Measurements from ENCODE around the gene ITGB3.
A peak's percentile ranks its signal among the peaks of the same experiment; 100 is the strongest.

The ITGB3 gene

DNA sequence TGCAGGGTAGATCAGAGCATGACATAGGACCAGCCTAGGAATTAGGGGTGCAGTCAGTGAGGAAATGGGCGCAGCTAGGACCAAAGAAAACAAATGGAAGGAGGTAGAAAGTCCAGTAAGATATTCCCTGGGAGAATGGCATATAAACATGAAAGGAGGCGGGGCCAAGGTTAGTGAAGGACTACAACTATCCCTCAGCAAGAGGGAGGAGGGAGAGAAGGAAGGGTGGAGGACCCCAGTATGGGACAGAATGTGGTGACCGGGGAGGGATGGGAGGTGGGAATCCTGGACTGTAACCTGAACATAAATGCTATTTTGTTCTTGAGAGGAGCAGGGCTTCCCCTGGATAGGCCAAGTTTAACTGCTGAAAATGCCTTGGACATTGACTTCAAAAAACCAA, 22.8 kb downstream of the ITGB3 start:
- no peak for DNase-seq (ENCODE audit: low spot score)

DNA sequence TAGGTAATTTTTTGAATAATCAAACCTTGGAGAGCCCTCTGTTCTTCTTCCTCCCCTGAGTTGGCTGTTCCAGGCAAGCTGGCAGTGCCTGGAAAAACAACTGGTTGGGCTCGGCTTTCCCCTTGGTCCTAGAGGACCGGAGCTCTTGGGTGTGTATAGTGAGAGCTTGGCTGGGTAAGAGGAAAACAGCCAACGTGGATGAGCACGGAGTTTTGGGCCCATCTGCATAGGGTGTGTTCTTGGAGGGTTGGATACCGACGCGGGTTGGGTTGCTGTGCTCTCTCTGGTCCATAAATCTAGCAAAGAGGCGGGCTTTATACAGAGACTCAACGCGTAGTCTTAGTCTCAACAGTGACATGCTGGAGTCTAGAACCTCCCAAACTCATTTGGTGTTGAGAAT, 23.2 kb downstream of the ITGB3 start:
- DNase-seq (ENCODE audit: low spot score), result peak; percentile 69

DNA sequence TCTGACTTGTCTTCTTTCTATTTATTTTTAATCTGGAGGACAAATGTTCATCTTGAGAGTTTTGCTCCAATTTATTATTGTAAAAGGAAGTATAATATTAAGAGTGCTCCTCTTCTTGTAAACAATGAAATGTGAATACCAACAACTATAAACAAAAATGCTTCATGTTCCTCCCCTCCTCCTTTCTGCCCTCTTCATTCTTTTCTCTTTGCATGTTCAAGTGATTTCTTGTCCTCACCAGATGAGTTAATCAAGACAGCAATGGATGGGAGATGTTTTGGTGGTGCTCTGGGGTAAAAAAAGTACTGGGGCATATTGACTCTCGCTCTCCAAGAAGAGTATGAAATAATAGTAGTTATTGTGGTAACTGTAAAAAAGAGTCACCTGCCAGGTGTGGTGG, 24.3 kb downstream of the ITGB3 start:
- DNase-seq (ENCODE audit: low spot score), result no peak

DNA sequence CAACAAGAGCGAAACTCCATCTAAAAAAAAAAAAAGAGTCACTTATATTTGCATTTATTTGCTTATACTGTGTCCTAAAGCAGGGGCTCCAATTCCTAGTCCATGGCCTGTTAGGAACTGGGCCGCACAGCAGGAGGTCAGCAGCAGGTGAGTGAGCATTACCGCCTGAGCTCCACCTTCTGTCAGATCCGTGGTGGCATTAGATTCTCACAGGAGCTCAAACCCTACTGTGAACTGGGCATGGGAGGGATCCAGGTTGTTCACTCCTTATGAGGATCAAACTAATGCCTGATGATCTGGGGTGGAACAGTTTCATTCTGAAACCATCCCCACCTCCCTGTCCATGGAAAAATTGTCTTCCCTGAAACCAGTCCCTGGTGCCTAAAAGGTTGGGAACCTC, 24.9 kb downstream of the ITGB3 start:
- DNase-seq (ENCODE audit: low spot score), result peak; percentile 64

DNA sequence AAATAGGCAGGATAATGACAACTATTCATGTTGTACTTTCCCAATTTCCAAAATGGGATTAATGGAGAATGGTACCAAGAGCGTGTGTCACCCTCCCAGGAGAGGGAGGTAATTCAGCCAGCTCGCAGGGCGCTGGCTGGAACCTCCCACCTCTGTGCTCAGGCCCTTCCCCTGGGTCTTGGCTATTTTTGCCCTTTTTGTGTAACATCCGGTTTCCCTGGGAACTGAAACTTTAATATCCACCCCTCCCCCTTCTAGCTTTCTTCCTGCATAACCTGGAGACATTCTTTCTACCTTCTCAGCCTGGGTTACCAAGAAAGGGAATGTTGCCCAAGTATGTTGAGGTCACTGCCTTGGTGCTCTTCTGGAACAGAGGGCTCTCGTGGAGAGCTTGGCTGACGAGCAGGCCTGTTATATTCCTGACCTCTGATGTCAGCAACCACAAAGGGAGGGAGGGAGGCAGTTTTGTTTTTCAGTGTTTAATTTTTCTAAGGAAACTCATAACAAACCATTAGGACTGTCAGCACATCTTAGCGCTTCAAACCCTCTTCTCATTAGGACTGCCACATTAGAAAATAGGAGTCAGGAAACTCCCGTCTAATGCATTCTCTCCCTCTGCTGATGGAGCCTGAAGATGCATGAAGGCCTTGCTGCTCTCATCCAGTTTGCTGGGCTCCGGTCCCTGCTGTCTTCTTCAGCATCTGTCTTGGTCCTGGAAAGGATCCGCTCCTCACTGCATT, 25.6 kb downstream of the ITGB3 start:
- peak; percentile 100 for DNase-seq (ENCODE audit: low spot score)

DNA sequence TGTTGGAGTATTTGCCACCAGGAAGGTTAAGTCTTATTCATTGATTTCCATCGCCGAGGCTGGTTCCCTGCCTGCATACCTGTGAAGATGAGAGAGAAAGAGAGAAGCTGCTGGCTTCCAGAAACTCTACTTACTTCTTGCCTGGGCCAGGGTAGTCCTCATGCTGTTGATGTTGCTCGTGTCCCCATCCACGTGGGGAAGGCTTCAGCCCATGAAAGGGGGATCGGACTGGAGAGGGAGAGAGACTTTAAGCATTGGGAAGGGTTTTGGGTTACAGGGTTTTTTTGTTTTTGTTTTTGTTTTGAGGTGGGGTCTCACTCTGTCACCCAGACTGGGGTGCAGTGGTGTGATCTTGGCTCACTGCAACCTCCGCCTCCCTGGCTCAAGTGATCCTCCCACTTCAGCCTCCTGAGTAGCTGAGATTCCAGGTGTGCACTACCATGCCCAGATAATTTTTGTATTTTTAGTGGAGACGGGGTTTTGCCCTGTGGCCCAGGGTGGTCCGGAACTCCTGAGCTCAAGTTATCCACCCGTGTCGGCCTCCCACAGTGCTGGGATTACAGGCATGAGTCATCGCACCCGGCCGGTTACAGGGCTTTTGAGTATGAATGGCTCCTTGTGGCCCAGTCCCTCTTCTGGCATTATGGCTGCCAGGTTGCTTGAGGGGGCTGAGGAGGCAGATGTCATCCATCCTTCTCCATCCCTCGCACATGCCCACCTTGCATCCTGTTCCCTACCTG, 26.6 kb downstream of the ITGB3 start:
- DNase-seq (ENCODE audit: low spot score), result peak; percentile 98

DNA sequence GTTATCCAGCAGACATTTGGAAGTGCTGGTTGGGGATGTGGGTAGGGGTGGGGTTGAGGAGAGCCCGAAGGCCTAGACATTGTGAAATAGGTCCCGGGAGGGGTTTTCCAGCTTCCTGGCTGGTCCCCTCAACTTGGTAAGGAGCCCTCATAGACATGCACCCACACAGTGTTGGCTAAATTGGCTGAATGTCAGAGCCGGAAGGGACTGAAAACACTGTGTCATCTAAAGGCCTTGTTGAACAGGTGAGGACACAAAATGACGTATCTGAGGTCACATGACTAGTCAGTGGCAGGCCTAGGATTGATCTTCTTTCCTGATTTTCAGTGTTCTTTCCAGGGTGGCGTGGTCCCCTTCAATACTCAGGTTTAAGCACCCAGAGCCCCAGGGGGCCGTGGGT, 27.6 kb downstream of the ITGB3 start:
- DNase-seq (ENCODE audit: low spot score), result no peak

DNA sequence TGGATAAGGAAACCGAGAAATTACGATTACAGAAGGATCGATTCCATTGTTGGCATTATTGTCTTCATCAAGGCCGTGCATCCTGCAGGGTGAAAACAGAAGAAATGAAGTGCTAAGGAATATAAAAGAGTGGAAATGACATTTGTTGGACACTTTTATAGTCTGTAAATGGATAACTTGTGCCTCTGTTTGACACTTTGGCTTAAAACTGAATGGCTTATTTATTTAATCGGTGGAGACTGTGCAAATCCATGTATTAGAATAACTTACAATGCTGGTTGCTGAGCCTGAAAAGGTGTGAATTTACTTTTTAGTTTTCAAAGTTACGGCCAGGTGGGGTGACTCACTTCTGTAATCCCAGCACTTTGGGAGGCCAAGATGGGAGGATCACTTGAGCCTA, 31.4 kb downstream of the ITGB3 start:
- DNase-seq (ENCODE audit: low spot score), result no peak

DNA sequence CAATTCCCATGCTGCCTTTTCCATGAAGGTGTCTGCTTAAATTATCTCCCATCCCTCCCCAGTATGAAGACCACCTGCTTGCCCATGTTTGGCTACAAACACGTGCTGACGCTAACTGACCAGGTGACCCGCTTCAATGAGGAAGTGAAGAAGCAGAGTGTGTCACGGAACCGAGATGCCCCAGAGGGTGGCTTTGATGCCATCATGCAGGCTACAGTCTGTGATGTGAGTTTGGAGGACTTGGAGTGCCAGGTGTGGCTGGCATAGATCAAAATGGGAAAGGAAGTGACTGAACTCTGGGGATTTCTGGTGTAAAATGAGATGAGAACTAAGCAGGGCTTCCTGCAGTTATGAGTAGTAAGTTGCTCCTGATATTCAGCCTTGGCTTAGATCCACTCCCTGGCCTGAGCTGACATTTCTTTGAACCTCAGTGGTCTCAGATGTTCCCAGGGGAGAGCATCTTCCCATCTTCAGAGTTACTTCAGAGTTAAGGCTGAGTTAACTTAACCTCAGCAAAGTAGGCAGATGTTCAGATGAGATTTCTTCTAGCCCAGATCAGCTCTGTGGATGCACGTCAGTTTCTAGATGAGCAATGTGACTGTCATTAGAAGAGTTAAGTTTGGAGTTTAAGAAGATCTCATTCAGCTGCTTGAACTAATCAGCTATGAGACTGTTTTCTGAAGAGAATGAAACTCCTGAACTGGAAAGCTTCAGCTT, 32.7 kb downstream of the ITGB3 start:
- DNase-seq (ENCODE audit: low spot score), result no peak

DNA sequence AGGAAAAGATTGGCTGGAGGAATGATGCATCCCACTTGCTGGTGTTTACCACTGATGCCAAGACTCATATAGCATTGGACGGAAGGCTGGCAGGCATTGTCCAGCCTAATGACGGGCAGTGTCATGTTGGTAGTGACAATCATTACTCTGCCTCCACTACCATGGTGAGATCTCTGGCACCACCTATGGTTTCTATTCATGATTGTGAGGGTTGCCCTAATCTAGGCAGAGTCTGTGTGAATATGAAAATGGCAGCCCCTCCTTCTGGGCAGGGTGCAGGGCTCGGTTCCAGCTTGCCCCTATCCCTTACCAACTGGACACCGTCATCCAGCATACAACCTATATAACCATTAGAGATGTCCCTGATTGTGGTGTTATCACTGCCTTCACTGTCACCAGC, 33.4 kb downstream of the ITGB3 start:
- no peak for DNase-seq (ENCODE audit: low spot score)

DNA sequence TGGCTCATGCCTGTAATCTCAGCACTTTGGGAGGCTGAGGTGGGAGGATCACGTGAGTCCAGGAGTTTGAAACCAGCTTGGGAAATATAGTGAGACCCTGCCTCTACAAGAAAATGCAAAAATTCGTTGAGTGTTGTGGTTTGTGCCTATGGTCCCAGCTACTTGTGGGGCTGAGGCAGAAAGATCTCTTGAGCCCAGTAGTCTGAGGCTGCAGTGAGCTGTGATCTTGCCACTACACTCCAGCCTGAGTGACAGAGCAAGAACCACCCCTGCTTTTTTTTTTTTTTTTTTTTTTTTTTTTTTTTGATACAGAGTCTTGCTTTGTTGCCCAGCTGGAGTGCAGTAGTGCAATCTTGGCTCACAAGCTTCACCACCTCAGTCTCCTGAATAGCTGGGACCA, 34.0 kb downstream of the ITGB3 start:
- DNase-seq (ENCODE audit: low spot score), result no peak

DNA sequence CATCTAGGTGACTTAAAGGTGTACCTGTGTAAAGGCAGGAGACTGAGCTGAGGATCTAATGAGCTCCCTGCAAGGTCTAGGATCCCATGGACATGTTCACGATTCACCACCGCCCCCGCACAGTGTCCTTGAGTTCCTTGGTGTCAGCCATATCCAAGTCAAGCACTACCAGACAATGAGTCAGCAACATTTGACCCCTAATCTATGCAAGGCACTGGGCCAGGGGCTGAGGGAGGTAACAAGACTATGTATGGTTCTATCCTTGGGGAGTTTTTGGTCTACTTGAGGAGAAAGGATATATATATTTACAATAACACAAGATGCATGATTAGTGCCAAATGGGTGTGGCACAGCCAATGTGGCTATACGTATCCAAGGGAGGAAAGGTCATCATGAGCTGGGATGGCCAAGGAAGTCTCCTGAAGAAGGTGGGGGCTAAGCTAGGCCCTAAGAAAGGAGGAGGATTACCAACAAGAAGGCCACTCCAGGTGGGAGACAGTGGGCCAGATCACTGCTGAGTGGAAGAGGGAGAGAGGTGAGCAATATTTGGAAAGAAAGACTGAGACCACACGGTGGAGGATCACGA, 35.0 kb downstream of the ITGB3 start:
- DNase-seq (ENCODE audit: low spot score), result no peak

DNA sequence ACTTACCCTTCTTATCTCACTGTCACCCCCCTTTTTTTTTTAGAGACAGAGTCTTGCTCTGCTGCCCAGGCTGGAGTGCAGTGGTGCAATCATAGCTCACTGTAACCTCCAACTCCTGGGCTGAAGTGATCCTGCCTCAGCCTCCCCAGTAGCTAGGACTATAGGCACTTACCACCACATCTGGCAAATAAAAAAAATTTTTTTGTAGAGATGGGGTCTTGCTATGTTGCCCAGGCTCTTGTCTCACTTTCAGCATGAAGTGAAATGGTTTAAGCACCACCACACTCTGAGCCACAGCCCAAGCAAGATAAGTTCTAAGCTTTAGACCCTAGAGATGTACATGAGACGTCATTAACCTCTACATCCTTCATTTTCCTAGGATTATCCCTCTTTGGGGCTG, 35.7 kb downstream of the ITGB3 start:
- no peak for DNase-seq (ENCODE audit: low spot score)

DNA sequence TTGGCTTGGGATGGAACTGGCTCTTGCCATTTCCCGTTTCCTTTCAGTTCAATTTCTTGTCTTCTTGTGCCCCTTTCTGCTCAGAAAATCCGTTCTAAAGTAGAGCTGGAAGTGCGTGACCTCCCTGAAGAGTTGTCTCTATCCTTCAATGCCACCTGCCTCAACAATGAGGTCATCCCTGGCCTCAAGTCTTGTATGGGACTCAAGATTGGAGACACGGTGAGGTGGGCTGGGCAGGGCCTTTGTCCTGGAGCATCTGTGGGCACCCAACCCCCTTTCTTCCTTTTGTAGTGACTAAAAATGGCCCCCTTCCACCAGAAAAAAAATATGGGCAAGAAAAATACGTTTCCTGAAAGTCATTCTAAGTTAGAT, 37.2 kb downstream of the ITGB3 start:
- DNase-seq (ENCODE audit: low spot score), result no peak

DNA sequence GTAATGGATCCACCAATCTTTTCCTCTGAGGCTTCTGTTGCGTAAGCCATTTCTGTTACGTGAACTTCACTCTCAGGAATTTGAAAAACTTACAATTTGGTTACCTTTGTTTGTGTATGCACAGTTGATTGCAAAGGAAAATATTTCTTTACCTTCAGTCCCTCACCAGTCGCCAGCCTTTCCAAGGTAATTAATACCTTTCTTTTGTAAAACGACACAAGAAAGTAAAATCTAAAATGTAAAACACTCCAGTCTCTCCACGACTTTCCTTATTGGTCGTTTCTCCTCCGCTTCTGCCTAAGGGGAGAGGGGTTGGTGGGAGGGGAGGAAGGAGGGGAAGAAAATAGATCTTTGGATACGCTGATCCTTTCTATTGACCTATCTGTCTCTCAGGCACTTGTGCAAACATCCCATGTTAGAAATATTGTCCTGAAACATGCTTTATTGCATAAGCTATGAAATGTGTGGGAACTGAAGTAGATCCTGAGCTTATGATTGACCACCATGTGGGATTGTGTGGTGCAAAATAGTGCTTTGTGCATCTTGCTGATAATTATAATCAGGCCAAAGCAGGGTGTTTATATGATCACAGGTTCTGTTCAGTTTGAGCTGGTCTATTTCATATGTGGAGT, 37.7 kb downstream of the ITGB3 start:
- DNase-seq (ENCODE audit: low spot score), result no peak

DNA sequence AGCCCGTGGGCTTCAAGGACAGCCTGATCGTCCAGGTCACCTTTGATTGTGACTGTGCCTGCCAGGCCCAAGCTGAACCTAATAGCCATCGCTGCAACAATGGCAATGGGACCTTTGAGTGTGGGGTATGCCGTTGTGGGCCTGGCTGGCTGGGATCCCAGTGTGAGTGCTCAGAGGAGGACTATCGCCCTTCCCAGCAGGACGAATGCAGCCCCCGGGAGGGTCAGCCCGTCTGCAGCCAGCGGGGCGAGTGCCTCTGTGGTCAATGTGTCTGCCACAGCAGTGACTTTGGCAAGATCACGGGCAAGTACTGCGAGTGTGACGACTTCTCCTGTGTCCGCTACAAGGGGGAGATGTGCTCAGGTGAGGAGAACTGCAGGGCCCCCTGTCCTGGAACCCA, 38.6 kb downstream of the ITGB3 start:
- DNase-seq (ENCODE audit: low spot score), result no peak

DNA sequence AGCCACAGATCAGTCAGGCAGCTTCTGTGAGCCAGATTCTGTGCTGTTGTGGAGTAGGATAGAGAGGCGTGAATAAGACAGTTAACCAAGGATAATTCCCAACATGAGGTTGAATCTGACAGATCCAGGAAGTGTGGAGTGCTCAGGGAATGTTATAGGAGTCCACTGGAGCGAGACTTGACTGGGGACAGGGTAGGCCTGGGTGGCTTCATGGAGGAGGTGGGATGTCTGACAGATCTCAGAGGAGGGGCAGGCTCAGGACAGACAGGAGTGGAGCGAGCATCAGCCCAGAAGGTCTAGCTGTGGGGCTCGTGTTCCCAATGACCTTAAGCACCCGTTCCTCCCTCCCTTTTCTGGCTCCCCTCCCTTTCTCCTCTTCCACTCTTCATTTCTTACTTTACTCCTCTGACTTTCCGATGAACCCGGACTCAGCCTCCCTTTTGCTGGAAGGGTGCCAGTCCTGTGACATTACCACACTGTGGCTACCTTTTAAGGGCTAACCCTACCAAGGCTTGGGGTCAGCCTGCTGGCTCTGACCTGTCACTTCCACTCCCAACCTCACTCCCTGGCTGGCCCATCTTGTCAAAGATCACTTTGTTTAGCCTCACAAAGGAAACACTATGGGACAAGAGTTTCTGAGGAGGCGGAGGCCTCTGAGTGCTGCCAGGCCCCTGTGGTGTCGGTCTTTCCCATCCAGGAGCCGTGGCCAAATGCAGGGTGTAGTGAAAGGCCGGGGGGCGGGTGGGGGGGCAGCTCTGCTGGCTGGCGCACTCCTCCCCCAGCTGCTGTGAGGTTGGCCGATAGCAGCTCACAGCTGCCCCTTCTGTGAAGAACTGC, 41.6 kb downstream of the ITGB3 start:
- no peak for DNase-seq (ENCODE audit: low spot score)

DNA sequence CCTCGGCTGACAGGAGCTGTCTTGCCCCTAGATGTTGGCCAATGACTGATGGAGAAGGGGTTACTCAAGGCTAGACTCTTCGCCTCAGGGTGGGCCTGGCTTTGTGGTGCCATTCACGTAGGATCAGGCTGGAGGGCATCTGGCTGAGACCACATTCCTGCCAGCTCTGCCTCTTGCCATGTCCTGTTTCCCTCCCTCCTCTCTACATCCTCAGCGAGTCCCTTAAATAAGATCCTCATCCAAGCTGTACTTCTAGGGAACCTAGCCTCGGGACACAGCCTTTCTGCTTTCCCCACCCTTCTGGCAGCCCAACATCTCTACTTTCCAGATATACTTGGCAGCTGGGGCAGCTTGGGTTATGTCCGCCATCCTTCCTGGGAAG, 42.2 kb downstream of the ITGB3 start:
- no peak for DNase-seq (ENCODE audit: low spot score)

DNA sequence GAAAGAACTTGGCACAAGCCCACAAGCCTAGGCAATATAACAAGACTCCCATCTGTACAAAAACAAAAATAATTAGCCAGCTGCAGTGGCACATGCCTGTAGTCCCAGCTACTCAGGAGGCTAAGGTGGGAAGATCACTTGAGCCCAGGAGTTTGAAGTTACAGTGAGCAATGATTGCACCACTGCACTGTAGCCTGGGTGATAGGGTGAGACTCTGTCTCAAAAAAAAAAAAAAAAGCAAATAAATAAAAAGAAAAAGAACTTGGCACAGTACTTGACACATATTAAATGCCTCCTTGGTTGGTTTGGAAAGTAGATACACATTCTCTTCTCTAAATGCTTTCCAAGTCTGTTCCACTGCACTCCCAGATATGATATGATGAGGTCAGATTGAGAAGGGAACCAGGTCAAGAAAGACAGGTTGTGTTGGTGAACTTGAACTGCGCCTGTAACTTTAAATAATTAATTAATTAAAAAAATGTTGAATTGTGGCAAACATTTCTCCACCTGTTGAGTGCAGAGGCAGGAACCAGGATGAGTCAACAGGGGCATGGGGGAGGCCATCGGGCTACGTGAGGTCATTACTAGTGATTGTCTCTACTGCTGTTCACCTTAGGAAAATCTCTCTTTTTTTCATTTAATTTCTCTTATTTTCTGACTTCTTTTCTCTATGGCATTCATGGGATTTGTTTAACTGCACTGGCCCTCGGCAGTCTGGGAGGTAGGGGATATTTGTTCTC, 44.2 kb downstream of the ITGB3 start:
- no peak for DNase-seq (ENCODE audit: low spot score)

DNA sequence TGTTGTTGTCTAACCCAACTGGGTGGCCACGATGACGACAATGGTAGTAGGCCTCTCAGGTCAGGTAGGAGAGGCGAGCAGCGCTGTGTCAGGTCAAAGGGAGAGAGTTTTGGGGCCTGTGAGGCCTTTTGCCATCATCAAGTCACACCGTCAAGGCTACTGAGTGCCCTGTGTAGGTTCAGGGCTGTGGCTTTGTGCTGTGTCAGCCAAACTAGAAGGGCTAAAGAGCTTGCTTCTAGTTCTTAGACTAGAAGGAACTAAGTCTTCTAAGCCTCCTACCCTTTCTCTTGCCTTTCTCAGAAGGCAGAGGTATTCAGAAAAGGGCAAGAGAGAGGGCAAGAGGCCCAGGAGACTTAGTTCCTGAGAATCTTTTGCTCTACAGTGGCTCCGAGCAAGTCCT, 45.1 kb downstream of the ITGB3 start:
- no peak for DNase-seq (ENCODE audit: low spot score)

All from kidney tubule cell (primary cell).